ENCODE measurements around the gene SRA1.

DNA sequence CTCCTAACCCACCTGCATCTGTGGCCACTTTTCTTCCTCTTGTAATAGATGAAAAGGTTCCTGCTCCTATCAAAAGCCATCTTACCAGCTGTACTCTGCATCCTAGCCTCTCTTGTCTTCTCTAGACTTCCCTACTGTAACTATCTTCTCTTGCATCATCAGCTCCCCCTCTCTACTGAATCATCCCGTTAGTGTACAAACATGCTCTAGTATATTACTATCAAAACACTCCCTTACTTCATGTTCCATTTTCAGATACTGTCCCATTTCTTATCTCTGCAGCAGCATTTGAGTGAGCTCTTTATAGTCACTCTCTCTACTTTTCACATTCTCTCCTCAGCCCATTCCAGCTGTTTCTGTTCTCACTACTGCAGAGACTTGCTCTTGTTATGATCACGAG, 2.8 kb downstream of the SRA1 start:
- TF ChIP-seq, protein P1, sequence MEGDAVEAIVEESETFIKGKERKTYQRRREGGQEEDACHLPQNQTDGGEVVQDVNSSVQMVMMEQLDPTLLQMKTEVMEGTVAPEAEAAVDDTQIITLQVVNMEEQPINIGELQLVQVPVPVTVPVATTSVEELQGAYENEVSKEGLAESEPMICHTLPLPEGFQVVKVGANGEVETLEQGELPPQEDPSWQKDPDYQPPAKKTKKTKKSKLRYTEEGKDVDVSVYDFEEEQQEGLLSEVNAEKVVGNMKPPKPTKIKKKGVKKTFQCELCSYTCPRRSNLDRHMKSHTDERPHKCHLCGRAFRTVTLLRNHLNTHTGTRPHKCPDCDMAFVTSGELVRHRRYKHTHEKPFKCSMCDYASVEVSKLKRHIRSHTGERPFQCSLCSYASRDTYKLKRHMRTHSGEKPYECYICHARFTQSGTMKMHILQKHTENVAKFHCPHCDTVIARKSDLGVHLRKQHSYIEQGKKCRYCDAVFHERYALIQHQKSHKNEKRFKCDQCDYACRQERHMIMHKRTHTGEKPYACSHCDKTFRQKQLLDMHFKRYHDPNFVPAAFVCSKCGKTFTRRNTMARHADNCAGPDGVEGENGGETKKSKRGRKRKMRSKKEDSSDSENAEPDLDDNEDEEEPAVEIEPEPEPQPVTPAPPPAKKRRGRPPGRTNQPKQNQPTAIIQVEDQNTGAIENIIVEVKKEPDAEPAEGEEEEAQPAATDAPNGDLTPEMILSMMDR (IDR thresholded peaks at IDR 0.05), result no peak
- TF ChIP-seq POLR2A (IDR thresholded peaks at IDR 0.05), result no peak
- no peak for TF ChIP-seq EP300 (IDR thresholded peaks at IDR 0.05)
- no peak for TF ChIP-seq POLR2AphosphoS5 (IDR thresholded peaks at IDR 0.05)
